ENCODE data around the gene COL20A1.

DNA sequence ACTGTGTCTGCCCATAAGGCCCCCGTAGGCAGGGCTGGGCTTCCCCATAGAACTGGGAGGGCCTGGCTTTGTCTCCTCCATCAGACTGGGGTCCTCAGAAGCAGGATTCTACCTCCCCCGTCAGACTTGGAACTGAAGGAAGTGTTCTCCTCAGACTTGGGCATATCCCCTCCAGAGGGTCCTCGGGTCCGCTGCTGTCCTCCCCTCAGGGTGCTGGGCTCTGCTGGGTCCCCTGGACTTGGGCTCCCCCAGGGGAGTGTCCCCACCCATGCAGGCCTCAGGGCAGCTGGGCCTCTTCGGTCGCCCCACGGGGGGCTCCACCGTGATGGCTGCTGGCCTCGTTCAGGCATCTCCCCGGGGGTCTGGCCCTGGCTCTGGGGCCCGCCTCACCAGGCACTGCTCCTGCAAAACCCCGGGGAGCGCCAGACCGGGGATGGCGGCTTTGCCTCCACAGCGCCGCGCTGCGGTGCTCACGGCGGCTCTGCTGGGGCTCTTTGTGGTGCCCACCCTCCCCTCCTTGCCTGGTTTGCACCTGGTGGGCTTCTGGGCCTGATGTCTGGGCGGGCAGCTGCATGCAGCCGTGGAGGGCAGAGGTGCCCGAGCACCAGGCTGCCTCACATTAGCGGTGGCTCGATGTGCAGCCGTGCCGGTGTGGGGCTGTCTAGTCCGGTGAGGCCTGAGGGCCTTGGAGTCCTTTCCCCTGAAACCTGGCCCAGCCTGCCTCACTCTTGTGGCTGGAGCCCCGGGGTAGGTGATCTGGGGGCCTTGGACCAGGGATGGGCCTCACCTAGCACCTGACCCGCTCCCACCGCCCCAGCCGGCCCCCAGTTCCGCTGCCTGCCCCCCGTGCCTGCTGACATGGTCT, 13.9 kb downstream of the COL20A1 start:
- TF ChIP-seq, protein P1, sequence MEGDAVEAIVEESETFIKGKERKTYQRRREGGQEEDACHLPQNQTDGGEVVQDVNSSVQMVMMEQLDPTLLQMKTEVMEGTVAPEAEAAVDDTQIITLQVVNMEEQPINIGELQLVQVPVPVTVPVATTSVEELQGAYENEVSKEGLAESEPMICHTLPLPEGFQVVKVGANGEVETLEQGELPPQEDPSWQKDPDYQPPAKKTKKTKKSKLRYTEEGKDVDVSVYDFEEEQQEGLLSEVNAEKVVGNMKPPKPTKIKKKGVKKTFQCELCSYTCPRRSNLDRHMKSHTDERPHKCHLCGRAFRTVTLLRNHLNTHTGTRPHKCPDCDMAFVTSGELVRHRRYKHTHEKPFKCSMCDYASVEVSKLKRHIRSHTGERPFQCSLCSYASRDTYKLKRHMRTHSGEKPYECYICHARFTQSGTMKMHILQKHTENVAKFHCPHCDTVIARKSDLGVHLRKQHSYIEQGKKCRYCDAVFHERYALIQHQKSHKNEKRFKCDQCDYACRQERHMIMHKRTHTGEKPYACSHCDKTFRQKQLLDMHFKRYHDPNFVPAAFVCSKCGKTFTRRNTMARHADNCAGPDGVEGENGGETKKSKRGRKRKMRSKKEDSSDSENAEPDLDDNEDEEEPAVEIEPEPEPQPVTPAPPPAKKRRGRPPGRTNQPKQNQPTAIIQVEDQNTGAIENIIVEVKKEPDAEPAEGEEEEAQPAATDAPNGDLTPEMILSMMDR (IDR thresholded peaks at IDR 0.05), result no peak
- no peak for TF ChIP-seq POLR2A (IDR thresholded peaks at IDR 0.05)

Measured in testis (tissue), 2 donors.